Measurements from ENCODE around the gene PRCP. TPM values are rescaled to one million over a fixed set of nuclear protein-coding genes. Genes with fewer than 3 reads are reported as not detected.

PRCP gene
- total and polyA plus RNA-seq, 2 donors (not counting 3 experiments of a cell fraction or from before 2014, with no cell fraction given) = 170 to 277 TPM

DNA sequence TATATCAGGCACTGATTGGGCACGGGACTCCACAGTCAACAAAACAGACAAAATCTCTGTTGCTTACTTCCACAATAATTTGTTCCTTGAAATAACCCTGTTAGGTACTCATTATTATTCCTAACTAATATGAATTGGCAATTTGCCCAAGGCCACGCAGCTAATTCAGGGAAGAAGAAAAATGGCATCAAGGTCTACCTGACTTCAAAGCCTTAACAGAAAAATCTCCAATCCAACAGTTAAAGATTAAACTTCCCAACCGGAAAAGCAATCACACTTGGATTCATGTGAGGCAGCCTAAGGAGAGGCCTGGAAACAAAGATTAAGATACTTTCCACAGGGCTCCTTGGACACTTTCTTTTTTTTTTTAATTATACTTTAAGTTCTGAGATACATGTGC is 68.9 kb downstream of the PRCP start:
- Histone ChIP-seq H2AFZ (ENCODE audit: low read depth, low read length) (no peak overlapping the region), H3K4me1 (ENCODE audit: control insufficient read depth, extremely low read depth, insufficient read depth, low read length) (no peaks in the 10 kb centered on the region), H3K36me3 (ENCODE audit: control insufficient read depth in 2 of 2, extremely low read depth in 1 of 2, insufficient read depth in 2 of 2, low read length in 2 of 2) (peaks cover 0 to 3% of the 10 kb centered on the region in 2 experiments), H3K27me3 (ENCODE audit: control insufficient read depth in 2 of 2, insufficient read depth in 2 of 2, low read length in 2 of 2) (no peaks in the 10 kb centered on the region), H3K79me2 (ENCODE audit: control insufficient read depth, insufficient read depth, low read length) (no peaks in the 10 kb centered on the region), H3K4me2 (ENCODE audit: insufficient read depth, low read length) (no peak overlapping the region), H4K20me1 (replicated peaks; ENCODE audit: control insufficient read depth, extremely low read depth, insufficient read depth, low read length) (no peaks in the 10 kb centered on the region), H3K4me3 (replicated peaks in 1 of 3; ENCODE audit: insufficient read depth in 1 of 3, low read depth in 1 of 3, low read length in 3 of 3) (no peak overlapping the region), H3K27ac (ENCODE audit: insufficient read depth, low read depth, low read length) (no peak overlapping the region), H3K9ac (replicated peaks; ENCODE audit: extremely low read depth, insufficient read depth, low read length) (no peak overlapping the region), H3K9me3 (replicated peaks; ENCODE audit: control insufficient read depth, insufficient read depth, low read length) (no peaks in the 10 kb centered on the region), H3K9me1 (replicated peaks; ENCODE audit: control insufficient read depth, extremely low read depth, insufficient read depth, low read length) (no peaks in the 10 kb centered on the region)
- intact Hi-C loops (cut with micrococcal nuclease) = no loop called here
- POLR2A ChIA-PET = no interaction called here
- CTCF ChIA-PET = interaction anchor here (0.8 kb wide), 1 partner anchor 56 kb away, joined by 4 read pairs; no protein-coding TSS in a partner anchor
- BruUV-seq (replicated peaks) = no TSS peak
- TF ChIP-seq MYC (IDR thresholded peaks at IDR 0.05; ENCODE audit: low read depth, low read length) (no peak), GATA2 (IDR thresholded peaks at IDR 0.05; ENCODE audit: insufficient read depth, insufficient read length, low read depth, low read length) (no peak), FOS (IDR thresholded peaks at IDR 0.05; ENCODE audit: borderline replicate concordance, insufficient read depth, low read length) (no peak), EZH2 (IDR thresholded peaks at IDR 0.05; ENCODE audit: borderline replicate concordance, low read depth, low read length, severe bottlenecking) (no peak), POLR2AphosphoS5 (IDR thresholded peaks at IDR 0.05; ENCODE audit: insufficient read depth, low read depth, low read length) (no peak), POLR2A (IDR thresholded peaks at IDR 0.05; ENCODE audit: low read depth, low read length) (no peak), JUN (IDR thresholded peaks at IDR 0.05; ENCODE audit: borderline replicate concordance, insufficient read depth, insufficient read length, low read depth) (no peak), MAX (IDR thresholded peaks at IDR 0.05; ENCODE audit: insufficient read depth, insufficient read length) (no peak)
- TF ChIP-seq, protein P1, sequence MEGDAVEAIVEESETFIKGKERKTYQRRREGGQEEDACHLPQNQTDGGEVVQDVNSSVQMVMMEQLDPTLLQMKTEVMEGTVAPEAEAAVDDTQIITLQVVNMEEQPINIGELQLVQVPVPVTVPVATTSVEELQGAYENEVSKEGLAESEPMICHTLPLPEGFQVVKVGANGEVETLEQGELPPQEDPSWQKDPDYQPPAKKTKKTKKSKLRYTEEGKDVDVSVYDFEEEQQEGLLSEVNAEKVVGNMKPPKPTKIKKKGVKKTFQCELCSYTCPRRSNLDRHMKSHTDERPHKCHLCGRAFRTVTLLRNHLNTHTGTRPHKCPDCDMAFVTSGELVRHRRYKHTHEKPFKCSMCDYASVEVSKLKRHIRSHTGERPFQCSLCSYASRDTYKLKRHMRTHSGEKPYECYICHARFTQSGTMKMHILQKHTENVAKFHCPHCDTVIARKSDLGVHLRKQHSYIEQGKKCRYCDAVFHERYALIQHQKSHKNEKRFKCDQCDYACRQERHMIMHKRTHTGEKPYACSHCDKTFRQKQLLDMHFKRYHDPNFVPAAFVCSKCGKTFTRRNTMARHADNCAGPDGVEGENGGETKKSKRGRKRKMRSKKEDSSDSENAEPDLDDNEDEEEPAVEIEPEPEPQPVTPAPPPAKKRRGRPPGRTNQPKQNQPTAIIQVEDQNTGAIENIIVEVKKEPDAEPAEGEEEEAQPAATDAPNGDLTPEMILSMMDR (IDR thresholded peaks at IDR 0.05; ENCODE audit: extremely low read depth in 1 of 2, insufficient read depth in 1 of 2, low read depth in 1 of 2, low read length in 2 of 2) = no peak
- DNase-seq (ENCODE audit: low read depth, low spot score) (no peak), FAIRE-seq (no peak)
- dilution Hi-C loops (cut with MboI; ENCODE audit: extremely low pct_ligation_motif_present, low sequenced_read_pairs) = no loop called here

All from endothelial cell of umbilical vein (primary cell).